HepG2 (cell line): Measurements from ENCODE around the gene EIF5. TPM values are rescaled to one million over a fixed set of nuclear protein-coding genes. Genes with fewer than 3 reads are reported as not detected.
A peak's percentile ranks its signal among the peaks of the same experiment; 100 is the strongest.

Experiments used
- ATAC-seq: fragments of 200-7000 bp; cut with Tn5 transposase; 3 replicates; pipeline ENCODE4 v1.9.1; 2020; ENCODE audit warnings: mild to moderate bottlenecking, moderate library complexity
- BruUV-seq: library from RNA; stranded (reverse); fragments of 400-500 nt; replicated peaks from 2 replicates; lab custom pipeline; 2021; lab: Mats Ljungman, UMichigan
- CTCF ChIA-PET: fragments of 300-600 bp; formaldehyde crosslinking; extraction: SDS; loops from one replicate; lab custom pipeline; 2021; ENCODE audit warnings: low total read pairs, inconsistent platforms, low intra/inter-chr PET ratio; lab: Yijun Ruan, JAX
- POLR2A ChIA-PET: fragments of 350-600 bp; sonication (Branson Sonifier 250); formaldehyde crosslinking; loops from one replicate; lab custom pipeline; 2020; ENCODE audit warnings: antibody characterized with exemption, inconsistent platforms; lab: Yijun Ruan, JAX
- DNase-seq: peaks from one replicate; pipeline ENCODE4 v3.0.0-alpha.2; 2015; ENCODE audit warnings: low spot score
- FAIRE-seq: peaks from 3 replicates; lab custom pipeline; 2011; peaks lifted over from hg19 to GRCh38; lab: Jason Lieb, UNC
- H2AFZ ChIP-seq: one replicate; pipeline ENCODE4 v1.6.1; 2011; ENCODE audit warnings: low read length, inconsistent platforms
- H3K27ac ChIP-seq: fragments of 300-600 bp; 3 replicates; pipeline ENCODE4 v1.8.0; 2011; ENCODE audit warnings: mixed run types, mild to moderate bottlenecking, mixed read lengths, low read length, inconsistent platforms; ENCODE audit not compliant: insufficient read depth; ENCODE audit errors: extremely low read length
- H3K27me3 ChIP-seq, 2 experiments: fragments of 200-600 bp in 1 of 2; 2 replicates in 1 of 2; 3 replicates in 1 of 2; pipeline versions ENCODE4 v1.6.0 to v1.8.0; 2011; ENCODE audit warnings: low read length in 2 of 2, mild to moderate bottlenecking in 2 of 2, moderate library complexity in 2 of 2, inconsistent platforms in 1 of 2; ENCODE audit not compliant: insufficient read depth in 2 of 2, control insufficient read depth in 1 of 2
- H3K36me3 ChIP-seq, 2 experiments: fragments of 200-600 bp in 1 of 2; replicated peaks in 1 of 2; 2 replicates in 1 of 2; 3 replicates in 1 of 2; pipeline versions ENCODE4 v1.5.1 to v1.8.0; 2011; ENCODE audit warnings: low read length in 2 of 2, inconsistent platforms in 1 of 2; ENCODE audit not compliant: insufficient read depth in 2 of 2, control insufficient read depth in 1 of 2
- H3K4me1 ChIP-seq: 2 replicates; pipeline ENCODE4 v1.5.1; 2012; ENCODE audit warnings: low read length, inconsistent platforms; ENCODE audit not compliant: insufficient read depth
- H3K4me2 ChIP-seq: 2 replicates; pipeline ENCODE4 v1.6.0; 2011; ENCODE audit warnings: low read depth, low read length, inconsistent platforms
- H3K4me3 ChIP-seq, 3 experiments: fragments of 200-600 bp in 1 of 3; sonication (generic), shearing (Covaris generic) in 1 of 3; replicated peaks in 1 of 3; 2 replicates each; pipeline ENCODE4 v1.5.1; 2011 to 2016; ENCODE audit warnings: low read length in 3 of 3, inconsistent platforms in 2 of 3, low read depth in 2 of 3, mild to moderate bottlenecking in 2 of 3, control low read depth in 1 of 3, mixed read lengths in 1 of 3; ENCODE audit not compliant: insufficient read depth in 1 of 3
- H3K79me2 ChIP-seq: one replicate; pipeline ENCODE4 v1.6.1; 2011; ENCODE audit warnings: low read length, inconsistent platforms; ENCODE audit not compliant: insufficient read depth
- H3K9ac ChIP-seq: 2 replicates; pipeline ENCODE4 v1.6.0; 2011; ENCODE audit warnings: mild to moderate bottlenecking, low read depth, low read length, inconsistent platforms; ENCODE audit not compliant: insufficient read depth
- H3K9me3 ChIP-seq: 2 replicates; pipeline ENCODE4 v1.5.1; 2012; ENCODE audit warnings: mild to moderate bottlenecking, low read length
- H4K20me1 ChIP-seq: 2 replicates; pipeline ENCODE4 v1.6.0; 2011; ENCODE audit warnings: inconsistent platforms, mild to moderate bottlenecking, low read length, moderate library complexity; ENCODE audit not compliant: insufficient read depth
- CCAR2 ChIP-seq: fragments of 200-400 bp; formaldehyde crosslinking; optimal IDR thresholded peaks from 2 replicates; pipeline ENCODE3; 2018; ENCODE audit warnings: low read depth, mild to moderate bottlenecking, low read length, moderate library complexity
- FLYWCH1 ChIP-seq: sonication (generic); formaldehyde crosslinking; IDR thresholded peaks from 2 replicates; pipeline ENCODE4 v1.8.1; 2023; ENCODE audit warnings: mild to moderate bottlenecking, missing genetic modification reagents
- FOXO1 ChIP-seq: sonication (generic); formaldehyde crosslinking; IDR thresholded peaks from 2 replicates; pipeline ENCODE4 v1.4.0; 2020; ENCODE audit warnings: missing genetic modification reagents
- HMG20B ChIP-seq: conservative IDR thresholded peaks from 2 replicates; pipeline ENCODE4 v1.6.1; 2016; ENCODE audit warnings: missing genetic modification reagents, missing compliant biosample characterization
- KAT2B ChIP-seq: fragments of 150-350 bp; IDR thresholded peaks from 2 replicates; pipeline ENCODE4 v1.6.1; 2014; ENCODE audit warnings: low read depth, low read length, borderline replicate concordance
- MEIS2 ChIP-seq: sonication (generic); formaldehyde crosslinking; IDR thresholded peaks from 2 replicates; pipeline ENCODE4 v1.9.0; 2021; ENCODE audit warnings: mild to moderate bottlenecking, missing genetic modification reagents
- NFYB ChIP-seq: sonication (generic); formaldehyde crosslinking; IDR thresholded peaks from 2 replicates; pipeline ENCODE4 v1.4.0; 2020; ENCODE audit warnings: missing genetic modification reagents
- PITX1 ChIP-seq: sonication (generic); formaldehyde crosslinking; IDR thresholded peaks from 2 replicates; pipeline ENCODE4 v1.5.1; 2020; ENCODE audit warnings: mild to moderate bottlenecking, missing genetic modification reagents
- SOX5 ChIP-seq: IDR thresholded peaks from 2 replicates; pipeline ENCODE4 v1.6.1; 2016; ENCODE audit warnings: borderline replicate concordance
- U2AF2 ChIP-seq: fragments of 200-400 bp; formaldehyde crosslinking; IDR thresholded peaks from 2 replicates; pipeline ENCODE4 v1.6.1; 2017; ENCODE audit warnings: low read depth, mild to moderate bottlenecking, low read length
- ZNF501 ChIP-seq: sonication (generic); formaldehyde crosslinking; IDR thresholded peaks from 2 replicates; pipeline ENCODE4 v1.5.1; 2020; ENCODE audit warnings: mild to moderate bottlenecking, moderate library complexity, missing genetic modification reagents
- ZNF619 ChIP-seq: sonication (generic); formaldehyde crosslinking; IDR thresholded peaks from 2 replicates; pipeline ENCODE4 v1.4.0; 2020; ENCODE audit warnings: mild to moderate bottlenecking, missing genetic modification reagents
- WGBS: methylation state at CpG from one replicate; pipeline ENCODE4 v1.1.6; 2017; ENCODE audit warnings: low lambda C conversion rate; 5-methylcytosine and 5-hydroxymethylcytosine counted together
- in situ Hi-C: cut with HindIII; loops from 2 replicates; pipeline ENCODE4 v1.10.0; 2017; ENCODE audit warnings: low pct_unique_long_range_greater_than_20kb; ENCODE audit not compliant: extremely low pct_ligation_motif_present
- intact Hi-C: fragments of 100-400 bp; cut with micrococcal nuclease; formaldehyde crosslinking; loops from one replicate; pipeline ENCODE4 v1.10.0; 2022; ENCODE audit not compliant: unreplicated experiment
- polyA plus RNA-seq, 8 experiments: library from polyadenylated mRNA; depleted of rRNA in 3 of 8; stranded (reverse) in 7 of 8; unstranded in 1 of 8; fragments of >200 nt; fragmentation: Illumina TruSeq in 4 of 8; extraction: Trizol in 4 of 8; gene quantifications; 2 replicates each; pipeline versions ENCODE4 v1.2.1 to v1.2.3, GENCODE V29; 2011 to 2016; ENCODE audit warnings: low read depth in 4 of 8, missing spikeins in 1 of 8, mixed read lengths in 1 of 8; ENCODE audit not compliant: insufficient read depth in 1 of 8
- total RNA-seq, 5 experiments: library from RNA; depleted of rRNA; stranded (reverse); fragments of >200 nt; fragmentation: Illumina TruSeq; extraction: Trizol; gene quantifications; 2 replicates each; pipeline ENCODE4 v1.2.3, GENCODE V29; 2016; ENCODE audit warnings: low read depth in 1 of 5
- TF ChIP-seq, protein P1 (sequence below): sonication (generic); formaldehyde crosslinking; IDR thresholded peaks from 2 replicates; pipeline ENCODE4 v1.5.0; 2020; ENCODE audit warnings: missing genetic modification reagents, mild to moderate bottlenecking, borderline replicate concordance
- TF ChIP-seq, protein P2 (sequence below): sonication (generic); formaldehyde crosslinking; IDR thresholded peaks from 2 replicates; pipeline ENCODE4 v1.5.1; 2020; ENCODE audit warnings: mild to moderate bottlenecking, missing genetic modification reagents
- TF ChIP-seq, protein P3 (sequence below): sonication (generic); formaldehyde crosslinking; IDR thresholded peaks from 2 replicates; pipeline ENCODE4 v1.4.0; 2020; ENCODE audit warnings: low read depth, mild to moderate bottlenecking, missing genetic modification reagents
- TF ChIP-seq, protein P4 (sequence below): sonication (generic); formaldehyde crosslinking; IDR thresholded peaks from 2 replicates; pipeline ENCODE4 v1.4.0; 2020; ENCODE audit warnings: mild to moderate bottlenecking, missing genetic modification reagents, borderline replicate concordance

The EIF5 gene
- total and polyA plus RNA-seq, 2 of the 13 experiments (the other 11 are each of a cell fraction or from before 2014, with no cell fraction given), result 189 to 281 TPM

DNA sequence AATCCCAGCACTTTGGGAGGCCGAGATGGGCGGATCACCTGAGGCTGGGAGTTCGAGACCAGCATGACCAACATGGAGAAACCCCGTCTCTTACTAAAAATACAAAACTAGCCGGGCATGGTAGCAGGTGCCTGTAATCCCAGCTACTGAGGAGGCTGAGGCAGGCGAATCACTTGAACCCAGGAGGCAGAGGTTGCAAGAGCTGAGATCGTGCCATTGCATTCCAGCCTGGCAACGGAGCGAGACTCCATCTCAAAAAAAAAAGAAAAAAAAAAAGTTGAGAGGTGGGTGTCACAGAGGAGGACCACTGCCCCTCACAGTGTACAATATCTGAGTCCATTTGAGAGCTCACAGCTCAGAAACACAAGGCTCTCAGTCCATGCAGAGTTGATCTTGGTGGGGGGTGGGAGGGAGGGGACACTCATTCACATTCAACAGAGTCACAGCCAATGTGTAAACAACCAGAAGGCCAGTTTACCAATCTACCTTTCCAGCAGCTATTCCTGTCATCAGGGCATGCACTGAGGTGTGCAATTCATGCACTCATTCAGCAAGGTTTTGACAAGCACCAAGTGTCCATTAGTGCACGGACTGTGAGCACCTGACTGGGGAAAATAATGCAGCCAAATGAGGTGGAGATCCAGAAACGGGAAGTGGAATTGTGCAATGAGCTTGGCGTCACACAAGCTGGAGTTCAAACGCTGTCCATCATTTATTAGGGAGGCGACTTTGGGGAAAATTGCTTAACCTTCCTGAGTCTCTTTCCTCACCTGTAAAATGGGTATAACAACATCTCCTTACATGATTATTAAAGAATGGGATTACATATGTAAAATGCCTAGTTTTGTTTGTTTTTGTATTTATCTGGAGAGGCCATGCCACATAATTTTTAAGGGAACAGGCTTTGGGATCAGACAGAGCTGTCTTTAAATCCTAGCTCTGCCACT lies 4.4 kb upstream of the EIF5 start (continued):
- TF ChIP-seq FOXO1 (CRISPR knock-in tag) (peak; percentile 23; the same call in 1 of the 2 replicates), HMG20B (CRISPR knock-in tag) (no peak), PITX1 (CRISPR knock-in tag) (0 out of 2 replicates have a peak, but pooled peaks have one; percentile 18), KAT2B (no peak), CCAR2 (no peak)
- TF ChIP-seq, protein P1, sequence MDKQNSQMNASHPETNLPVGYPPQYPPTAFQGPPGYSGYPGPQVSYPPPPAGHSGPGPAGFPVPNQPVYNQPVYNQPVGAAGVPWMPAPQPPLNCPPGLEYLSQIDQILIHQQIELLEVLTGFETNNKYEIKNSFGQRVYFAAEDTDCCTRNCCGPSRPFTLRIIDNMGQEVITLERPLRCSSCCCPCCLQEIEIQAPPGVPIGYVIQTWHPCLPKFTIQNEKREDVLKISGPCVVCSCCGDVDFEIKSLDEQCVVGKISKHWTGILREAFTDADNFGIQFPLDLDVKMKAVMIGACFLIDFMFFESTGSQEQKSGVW (CRISPR knock-in tag), result no peak
- TF ChIP-seq, protein P2, sequence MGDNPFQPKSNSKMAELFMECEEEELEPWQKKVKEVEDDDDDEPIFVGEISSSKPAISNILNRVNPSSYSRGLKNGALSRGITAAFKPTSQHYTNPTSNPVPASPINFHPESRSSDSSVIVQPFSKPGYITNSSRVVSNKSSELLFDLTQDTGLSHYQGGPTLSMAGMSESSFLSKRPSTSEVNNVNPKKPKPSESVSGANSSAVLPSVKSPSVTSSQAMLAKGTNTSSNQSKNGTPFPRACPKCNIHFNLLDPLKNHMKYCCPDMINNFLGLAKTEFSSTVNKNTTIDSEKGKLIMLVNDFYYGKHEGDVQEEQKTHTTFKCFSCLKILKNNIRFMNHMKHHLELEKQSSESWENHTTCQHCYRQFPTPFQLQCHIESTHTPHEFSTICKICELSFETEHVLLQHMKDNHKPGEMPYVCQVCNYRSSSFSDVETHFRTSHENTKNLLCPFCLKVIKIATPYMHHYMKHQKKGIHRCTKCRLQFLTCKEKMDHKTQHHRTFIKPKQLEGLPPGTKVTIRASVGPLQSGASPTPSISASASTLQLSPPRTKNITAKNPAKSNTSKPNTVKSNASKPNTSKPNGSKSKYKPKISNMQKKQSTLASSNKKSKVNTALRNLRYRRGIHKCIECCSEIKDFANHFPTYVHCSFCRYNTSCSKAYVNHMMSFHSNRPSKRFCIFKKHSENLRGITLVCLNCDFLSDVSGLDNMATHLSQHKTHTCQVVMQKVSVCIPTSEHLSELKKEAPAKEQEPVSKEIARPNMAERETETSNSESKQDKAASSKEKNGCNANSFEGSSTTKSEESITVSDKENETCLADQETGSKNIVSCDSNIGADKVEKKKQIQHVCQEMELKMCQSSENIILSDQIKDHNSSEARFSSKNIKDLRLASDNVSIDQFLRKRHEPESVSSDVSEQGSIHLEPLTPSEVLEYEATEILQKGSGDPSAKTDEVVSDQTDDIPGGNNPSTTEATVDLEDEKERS (CRISPR knock-in tag), result 0 out of 2 replicates have a peak, but pooled peaks have one; percentile 23
- TF ChIP-seq, all 625 proteins: peak for 38

DNA sequence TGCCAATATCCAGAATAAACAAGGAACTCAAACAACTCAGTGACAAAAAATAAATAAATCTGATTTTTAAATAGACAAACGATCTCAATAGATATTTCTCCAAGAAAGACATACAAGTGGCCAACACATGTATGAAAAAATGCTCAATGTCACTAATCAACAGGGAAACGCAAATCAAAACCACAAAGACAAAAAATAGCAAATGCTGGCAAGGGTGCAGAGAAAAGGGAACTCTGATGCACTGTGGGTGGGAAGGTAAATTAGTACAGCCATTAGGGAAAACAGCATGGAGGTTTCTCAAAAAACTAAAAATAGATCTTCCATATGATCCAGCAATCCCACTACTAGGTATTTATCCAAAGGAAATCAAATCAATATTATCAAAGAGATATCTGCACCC lies 3.5 kb upstream of the EIF5 start:
- BruUV-seq, result no TSS peak
- Histone ChIP-seq H2AFZ (no peak overlapping the region), H3K4me3 (no peak overlapping the region), H3K79me2 (peaks cover 9% of the 10 kb centered on the region), H3K4me2 (no peak overlapping the region), H3K27ac (no peak overlapping the region), H3K9ac (no peak overlapping the region), H4K20me1 (peaks cover 7% of the 10 kb centered on the region), H3K4me1 (peaks cover 37% of the 10 kb centered on the region), H3K36me3 (peaks cover 0 to 5% of the 10 kb centered on the region in 2 experiments; a peak in 3 of 5 replicates), H3K9me3 (no peaks in the 10 kb centered on the region), H3K27me3 (peaks cover 2 to 11% of the 10 kb centered on the region in 2 experiments; a peak in 2 of 5 replicates)
- CTCF ChIA-PET, result no interaction called here
- intact Hi-C loops (no loop called here), in situ Hi-C loops (no loop called here)
- 41% methylated on average over 2 of the region's 2 CpGs for WGBS
- POLR2A ChIA-PET, result interaction anchor here (1.2 to 1.4 kb wide), 2 partner anchors 13 to 15 kb away, joined by 4 to 6 read pairs; no protein-coding TSS in a partner anchor
- ATAC-seq (no peak), FAIRE-seq (no peak), DNase-seq (no peak)
- TF ChIP-seq FLYWCH1, result no peak
- no peak for TF ChIP-seq MEIS2 (CRISPR knock-in tag)
- TF ChIP-seq U2AF2, result no peak
- no peak for TF ChIP-seq NFYB (CRISPR knock-in tag)
- no peak for TF ChIP-seq SOX5 (CRISPR knock-in tag)
- no peak for TF ChIP-seq KAT2B
- TF ChIP-seq, protein P3, sequence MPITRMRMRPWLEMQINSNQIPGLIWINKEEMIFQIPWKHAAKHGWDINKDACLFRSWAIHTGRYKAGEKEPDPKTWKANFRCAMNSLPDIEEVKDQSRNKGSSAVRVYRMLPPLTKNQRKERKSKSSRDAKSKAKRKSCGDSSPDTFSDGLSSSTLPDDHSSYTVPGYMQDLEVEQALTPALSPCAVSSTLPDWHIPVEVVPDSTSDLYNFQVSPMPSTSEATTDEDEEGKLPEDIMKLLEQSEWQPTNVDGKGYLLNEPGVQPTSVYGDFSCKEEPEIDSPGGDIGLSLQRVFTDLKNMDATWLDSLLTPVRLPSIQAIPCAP, result no peak
- TF ChIP-seq ZNF619 (CRISPR knock-in tag), result no peak
- TF ChIP-seq, protein P4, sequence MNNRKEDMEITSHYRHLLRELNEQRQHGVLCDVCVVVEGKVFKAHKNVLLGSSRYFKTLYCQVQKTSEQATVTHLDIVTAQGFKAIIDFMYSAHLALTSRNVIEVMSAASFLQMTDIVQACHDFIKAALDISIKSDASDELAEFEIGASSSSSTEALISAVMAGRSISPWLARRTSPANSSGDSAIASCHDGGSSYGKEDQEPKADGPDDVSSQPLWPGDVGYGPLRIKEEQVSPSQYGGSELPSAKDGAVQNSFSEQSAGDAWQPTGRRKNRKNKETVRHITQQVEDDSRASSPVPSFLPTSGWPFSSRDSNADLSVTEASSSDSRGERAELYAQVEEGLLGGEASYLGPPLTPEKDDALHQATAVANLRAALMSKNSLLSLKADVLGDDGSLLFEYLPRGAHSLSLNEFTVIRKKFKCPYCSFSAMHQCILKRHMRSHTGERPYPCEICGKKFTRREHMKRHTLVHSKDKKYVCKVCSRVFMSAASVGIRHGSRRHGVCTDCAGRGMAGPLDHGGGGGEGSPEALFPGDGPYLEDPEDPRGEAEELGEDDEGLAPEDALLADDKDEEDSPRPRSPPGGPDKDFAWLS, result no peak
- no peak for TF ChIP-seq ZNF501 (CRISPR knock-in tag)
